T-cell (primary cell): ENCODE data around the gene COL1A1. TPM values are rescaled to one million over a fixed set of nuclear protein-coding genes. Genes with fewer than 3 reads are reported as not detected.

Experiments
- ATAC-seq, 4 experiments: fragments of 200-7000 bp in 3 of 4; fragments of 150-1000 bp in 1 of 4; cut with Tn5 transposase; replicated peaks in 1 of 4; 1 replicate in 3 of 4; 2 replicates in 1 of 4; pipeline ENCODE4 v1.10.0; 2021; ENCODE audit warnings: moderate library complexity in 3 of 4, mild to moderate bottlenecking in 2 of 4, moderate number of reproducible peaks in 1 of 4
- CTCF ChIA-PET, 2 donors: fragments of 300-600 bp; sonication (Branson Sonifier 250); formaldehyde crosslinking; loops; one replicate each; lab custom pipeline; 2022; ENCODE audit warnings: antibody characterized with exemption in 2 of 2; lab: Charles Lee
- POLR2A ChIA-PET, 2 donors: fragments of 300-600 bp; sonication (Branson Sonifier 250); formaldehyde crosslinking; loops; one replicate each; lab custom pipeline; 2022; ENCODE audit warnings: antibody characterized with exemption in 2 of 2; lab: Charles Lee
- DNase-seq, 35 experiments: peaks; one replicate each; pipeline versions ENCODE4 v3.0.0 to v3.0.0-alpha.2; 2013 to 2023
- H3K27ac ChIP-seq: one replicate; pipeline ENCODE4 v1.5.1; 2013; ENCODE audit warnings: low read length
- H3K27me3 ChIP-seq, 2 experiments: replicated peaks in 1 of 2; 1 replicate in 1 of 2; 2 replicates in 1 of 2; pipeline versions ENCODE4 v1.6.1 to v1.7.0; 2013; ENCODE audit warnings: low read length in 1 of 2, mixed read lengths in 1 of 2; ENCODE audit not compliant: control insufficient read depth in 2 of 2, insufficient read depth in 2 of 2; ENCODE audit errors: extremely low read depth in 1 of 2
- H3K36me3 ChIP-seq, 2 donors: 1 replicate in 1 of 2; 2 replicates in 1 of 2; pipeline versions ENCODE4 v1.6.1 to v1.7.0; 2013; ENCODE audit warnings: low read length in 1 of 2; ENCODE audit not compliant: control insufficient read depth in 2 of 2, insufficient read depth in 1 of 2; ENCODE audit errors: extremely low read depth in 1 of 2
- H3K4me1 ChIP-seq, 2 experiments: 1 replicate in 1 of 2; 2 replicates in 1 of 2; pipeline versions ENCODE4 v1.6.1 to v1.7.0; 2013; ENCODE audit warnings: low read length in 2 of 2, mixed read lengths in 1 of 2; ENCODE audit not compliant: insufficient read depth in 2 of 2, control insufficient read depth in 1 of 2; ENCODE audit errors: extremely low read depth in 1 of 2
- H3K4me3 ChIP-seq, 2 donors: 1 replicate in 1 of 2; 2 replicates in 1 of 2; pipeline versions ENCODE4 v1.5.1 to v1.7.0; 2013; ENCODE audit warnings: mild to moderate bottlenecking in 2 of 2, low read length in 1 of 2, moderate library complexity in 1 of 2; ENCODE audit not compliant: control insufficient read depth in 1 of 2; ENCODE audit errors: extremely low read depth in 1 of 2
- H3K9me3 ChIP-seq: 2 replicates; pipeline ENCODE4 v1.7.0; 2013
- H3K27ac Mint-ChIP-seq, 2 donors: one replicate each; pipeline ENCODE4 v1.8.0; 2020 to 2021; ENCODE audit warnings: mild to moderate bottlenecking in 2 of 2, mixed read lengths in 2 of 2
- H3K27me3 Mint-ChIP-seq, 2 donors: one replicate each; pipeline ENCODE4 v1.8.0; 2021 to 2022; ENCODE audit warnings: mixed read lengths in 2 of 2
- H3K36me3 Mint-ChIP-seq: one replicate; pipeline ENCODE4 v1.8.0; 2021; ENCODE audit warnings: mixed read lengths
- H3K4me1 Mint-ChIP-seq, 3 donors: one replicate each; pipeline ENCODE4 v1.8.0; 2020 to 2022; ENCODE audit warnings: mixed read lengths in 3 of 3, mild to moderate bottlenecking in 1 of 3
- H3K4me3 Mint-ChIP-seq, 3 donors: one replicate each; pipeline ENCODE4 v1.8.0; 2020 to 2022; ENCODE audit warnings: mild to moderate bottlenecking in 3 of 3, mixed read lengths in 3 of 3, moderate library complexity in 3 of 3
- H3K9me3 Mint-ChIP-seq, 3 donors: one replicate each; pipeline ENCODE4 v1.8.0; 2020 to 2022; ENCODE audit warnings: mixed read lengths in 3 of 3
- WGBS: methylation state at CpG from one replicate; pipeline ENCODE4 v1.1.5; 2013; ENCODE audit warnings: missing lambda C conversion rate; ENCODE audit not compliant: insufficient coverage; 5-methylcytosine and 5-hydroxymethylcytosine counted together
- total RNA-seq, 35 experiments: library from RNA in 6 of 35; stranded (reverse) in 6 of 35; fragments of 120-200 nt in 1 of 35; gene quantifications; one replicate each; pipeline versions ENCODE4 v1.2.1 to v1.2.4 and lab custom pipeline; 2013 to 2026

COL1A1 gene
- total RNA-seq, 5 donors from 2014 or later (not counting 1 experiment from before 2014, with no cell fraction given), result 4.1 to 21.0 (median 6.6) TPM

DNA sequence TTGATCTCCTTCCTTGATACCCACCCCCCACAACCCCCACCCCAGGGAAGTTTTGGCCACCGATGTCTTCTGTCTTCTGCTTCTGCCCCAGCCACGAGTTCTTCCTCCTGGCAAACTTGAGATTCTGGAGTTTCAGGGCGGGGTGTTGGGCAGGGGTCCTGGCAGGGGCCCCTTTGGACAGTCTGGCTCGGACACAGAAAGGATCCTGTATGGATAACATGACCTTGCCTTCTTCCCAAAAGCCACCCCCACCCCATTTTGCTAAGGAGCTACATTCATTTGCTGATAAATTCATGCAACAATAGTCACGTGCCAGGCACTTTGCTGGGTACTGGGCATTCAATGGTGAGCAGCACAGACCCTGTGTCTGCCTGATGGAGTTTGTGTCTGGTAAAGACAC, 5.9 kb upstream of the COL1A1 start:
- POLR2A ChIA-PET, result interaction anchor here in 1 of 2 donors (0.6 kb wide), 1 partner anchor 285 kb away, joined by 4 read pairs; no protein-coding TSS in a partner anchor
- peaks cover 5 to 10% (median 8%) of the 10 kb centered on the region in 3 donors for H3K4me1 Mint-ChIP-seq
- WGBS, result 58% methylated on average over 5 of the region's 5 CpGs
- Histone ChIP-seq H3K4me3 (no peak overlapping the region), H3K27ac (no peak overlapping the region), H3K27me3 (peaks cover 0 to 86% of the 10 kb centered on the region in 2 experiments), H3K36me3 (no peaks in the 10 kb centered on the region), H3K9me3 (no peaks in the 10 kb centered on the region), H3K4me1 (peaks cover 4 to 6% of the 10 kb centered on the region in 2 experiments)
- DNase-seq, result peak in 1 of 35 experiments; percentile 14
- peak overlapping the region in 1 of 3 donors; percentile 46 for H3K4me3 Mint-ChIP-seq
- H3K36me3 Mint-ChIP-seq, result no peaks in the 10 kb centered on the region
- ATAC-seq, result no peak
- CTCF ChIA-PET, result interaction anchor here (0.6 to 1.2 kb wide), 2 partner anchors 13 to 82 kb away, joined by 3 read pairs; no protein-coding TSS in a partner anchor
- H3K27me3 Mint-ChIP-seq, result peaks cover 62 to 75% of the 10 kb centered on the region in 2 donors
- H3K27ac Mint-ChIP-seq, result no peak overlapping the region
- no peaks in the 10 kb centered on the region for H3K9me3 Mint-ChIP-seq

DNA sequence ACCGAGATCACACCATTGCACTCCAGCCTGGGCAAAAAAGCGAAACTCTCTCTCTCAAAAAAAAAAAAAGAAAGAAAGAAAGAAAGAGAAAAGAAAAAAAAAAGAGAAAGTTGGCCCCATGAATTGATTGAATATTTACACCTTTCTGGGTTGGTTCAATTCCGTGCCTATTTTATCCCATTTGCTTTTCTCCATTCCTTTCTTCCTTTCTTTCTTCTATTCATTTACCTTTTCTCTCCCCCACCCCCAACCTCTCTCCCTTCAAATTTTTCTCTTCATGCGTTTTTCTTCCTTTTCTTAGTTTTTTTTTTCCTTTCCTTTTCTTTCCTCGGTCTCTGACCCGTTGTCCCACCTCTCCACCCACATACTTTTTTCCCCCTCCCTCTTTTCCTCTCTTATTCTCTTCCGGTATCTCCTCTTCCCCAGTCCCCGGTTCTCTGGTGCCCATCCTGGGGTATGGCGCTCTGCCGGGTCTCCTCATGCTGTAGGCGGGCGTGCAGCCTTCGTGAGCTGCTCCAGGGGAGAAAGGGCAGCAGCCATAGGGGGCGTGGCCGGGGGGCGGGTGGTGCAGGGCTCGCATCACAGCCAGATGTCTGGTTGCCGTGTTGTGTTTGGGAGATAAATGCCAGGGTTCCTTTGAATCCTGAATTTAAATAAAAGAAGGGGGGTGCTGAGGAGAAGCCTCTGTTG, 5.3 kb upstream of the COL1A1 start:
- Mint-ChIP-seq H3K9me3 (no peaks in the 10 kb centered on the region), H3K27ac (no peak overlapping the region), H3K36me3 (no peaks in the 10 kb centered on the region), H3K27me3 (peaks cover 67 to 79% of the 10 kb centered on the region in 2 donors), H3K4me1 (peaks cover 5 to 10% (median 9%) of the 10 kb centered on the region in 3 donors), H3K4me3 (peak overlapping the region in 1 of 3 donors; percentile 46)
- no peaks in the 10 kb centered on the region for H3K9me3 ChIP-seq
- no peak overlapping the region for H3K4me3 ChIP-seq
- no peak overlapping the region for H3K27ac ChIP-seq
- DNase-seq (peak in 7 of 35 experiments; percentile 5 to 28 (median 19)), ATAC-seq (peak in 1 of 4 experiments; percentile 48)
- WGBS, result 14% methylated on average over 12 of the region's 18 CpGs
- peaks cover 2 to 4% of the 10 kb centered on the region in 2 experiments for H3K4me1 ChIP-seq
- ChIA-PET CTCF (no interaction called here), POLR2A (no interaction called here)
- peaks cover 0 to 85% of the 10 kb centered on the region in 2 experiments for H3K27me3 ChIP-seq
- no peaks in the 10 kb centered on the region for H3K36me3 ChIP-seq

DNA sequence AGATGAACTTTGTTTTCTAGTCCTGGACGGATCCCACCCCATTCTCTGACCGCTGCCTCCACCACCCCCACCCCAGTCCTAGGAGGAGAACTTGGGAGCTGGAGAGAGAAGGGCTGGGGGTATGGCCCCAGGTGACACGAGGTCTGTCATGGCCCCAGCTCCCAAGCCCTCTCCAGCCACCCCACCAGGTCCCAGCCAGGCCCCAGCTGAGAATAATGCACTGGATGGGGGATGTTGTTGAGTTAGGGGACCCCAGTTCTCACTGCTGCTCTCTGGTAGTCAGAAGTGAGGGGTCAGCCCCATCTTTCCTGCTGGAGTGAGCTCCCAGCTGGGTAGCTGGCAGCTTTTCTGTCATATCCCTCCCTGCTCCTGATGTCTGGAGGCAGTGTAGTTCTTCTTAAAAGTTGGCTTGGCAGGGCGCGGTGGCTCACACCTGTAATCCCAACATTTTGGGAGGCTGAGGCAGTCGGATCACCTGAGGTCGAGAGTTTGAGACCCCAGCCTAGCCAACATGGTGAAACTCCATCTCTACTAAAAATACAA, 4.6 kb upstream of the COL1A1 start:
- no peaks in the 10 kb centered on the region for H3K9me3 Mint-ChIP-seq
- H3K36me3 Mint-ChIP-seq, result no peaks in the 10 kb centered on the region
- H3K4me3 Mint-ChIP-seq, result no peak overlapping the region
- H3K27ac Mint-ChIP-seq, result no peak overlapping the region
- no peaks in the 10 kb centered on the region for H3K9me3 ChIP-seq
- H3K4me1 Mint-ChIP-seq, result peaks cover 9 to 14% (median 13%) of the 10 kb centered on the region in 3 donors
- DNase-seq, result no peak
- ATAC-seq, result no peak
- POLR2A ChIA-PET, result no interaction called here
- H3K27me3 Mint-ChIP-seq, result peaks cover 68 to 78% of the 10 kb centered on the region in 2 donors
- H3K27me3 ChIP-seq, result peaks cover 0 to 89% of the 10 kb centered on the region in 2 experiments
- no peak overlapping the region for H3K4me3 ChIP-seq
- H3K4me1 ChIP-seq, result peaks cover 0 to 9% of the 10 kb centered on the region in 2 experiments
- H3K27ac ChIP-seq, result no peak overlapping the region
- no peaks in the 10 kb centered on the region for H3K36me3 ChIP-seq
- CTCF ChIA-PET, result no interaction called here
- WGBS, result no CpG with 5 or more reads among the region's 7 CpGs

DNA sequence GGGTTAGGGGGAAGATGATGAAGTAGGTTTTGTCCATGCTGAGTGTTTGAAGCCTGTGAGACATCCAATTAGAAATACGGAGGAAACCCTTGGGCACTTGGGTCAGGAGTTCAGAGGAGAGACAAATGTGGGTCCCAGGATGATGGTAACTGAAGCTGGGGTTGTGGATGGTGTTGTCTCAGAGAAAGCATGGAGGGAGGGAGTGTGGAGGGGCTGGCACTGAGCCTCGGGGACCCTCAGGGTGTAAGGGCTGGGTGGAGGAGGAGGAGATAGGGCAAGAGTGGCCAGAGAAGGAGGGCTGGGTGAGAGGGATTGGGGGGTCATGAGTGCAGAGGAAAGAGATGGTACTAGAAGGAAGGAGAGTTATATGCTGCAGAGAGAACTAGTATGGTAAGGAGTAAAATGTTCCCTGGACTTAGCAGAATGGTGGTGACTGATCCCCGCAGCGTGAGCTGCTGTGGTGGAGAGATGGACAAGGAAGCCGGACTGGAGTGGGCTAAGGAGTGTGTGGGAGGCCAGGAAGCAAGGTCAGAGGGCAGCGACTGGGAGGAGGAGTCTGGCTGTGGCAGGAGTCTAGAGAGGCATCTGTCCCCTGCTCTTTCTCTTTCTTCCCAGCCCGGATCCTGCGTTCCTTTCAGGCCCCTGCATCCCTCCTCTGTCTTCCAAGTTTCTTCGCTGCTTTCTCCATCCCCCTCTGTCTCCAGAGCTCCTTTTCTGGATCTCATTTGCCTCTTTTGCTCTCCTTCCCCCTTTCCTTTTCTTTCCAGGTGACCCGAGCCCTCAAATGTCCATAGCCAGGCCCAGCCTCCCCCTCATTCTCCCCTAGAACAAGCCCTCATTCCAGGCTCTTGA, 3.9 kb upstream of the COL1A1 start:
- Histone ChIP-seq H3K4me3 (no peak overlapping the region), H3K36me3 (no peaks in the 10 kb centered on the region), H3K9me3 (no peaks in the 10 kb centered on the region), H3K4me1 (peaks cover 0 to 16% of the 10 kb centered on the region in 2 experiments), H3K27ac (no peak overlapping the region), H3K27me3 (peaks cover 0 to 89% of the 10 kb centered on the region in 2 experiments)
- no peaks in the 10 kb centered on the region for H3K36me3 Mint-ChIP-seq
- H3K4me1 Mint-ChIP-seq, result peaks cover 16 to 21% (median 20%) of the 10 kb centered on the region in 3 donors
- ATAC-seq (no peak), DNase-seq (no peak)
- H3K27me3 Mint-ChIP-seq, result peaks cover 73 to 85% of the 10 kb centered on the region in 2 donors
- WGBS, result 77% methylated on average over 4 of the region's 10 CpGs
- no peak overlapping the region for H3K4me3 Mint-ChIP-seq
- peak overlapping the region in 1 of 2 donors; percentile 1 for H3K27ac Mint-ChIP-seq
- POLR2A ChIA-PET, result no interaction called here
- CTCF ChIA-PET, result interaction anchor here in 1 of 2 donors (0.5 kb wide), 1 partner anchor 93 kb away, joined by 3 read pairs; no protein-coding TSS in a partner anchor
- H3K9me3 Mint-ChIP-seq, result no peaks in the 10 kb centered on the region

DNA sequence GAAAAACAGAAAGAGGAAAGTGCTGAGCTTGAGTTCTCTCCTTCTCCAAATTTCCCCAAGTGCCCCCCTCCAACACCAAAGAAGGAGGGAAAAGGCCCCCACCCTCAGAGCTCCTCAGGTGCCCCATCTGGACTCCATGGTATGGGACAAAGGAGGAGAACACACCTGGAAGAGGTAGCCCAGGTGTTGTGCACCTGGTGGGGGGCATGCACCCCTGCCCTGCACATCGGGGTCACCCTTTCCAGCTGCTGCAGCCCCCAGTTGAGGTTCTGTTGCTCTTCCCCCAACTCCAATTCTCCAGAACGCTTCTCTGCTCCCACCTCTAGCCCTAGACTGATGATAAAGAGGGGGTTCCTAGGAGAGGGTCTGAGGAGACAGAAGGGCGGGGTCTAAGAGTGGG, 3.0 kb upstream of the COL1A1 start:
- Mint-ChIP-seq H3K27ac (no peak overlapping the region), H3K9me3 (no peaks in the 10 kb centered on the region), H3K4me3 (no peak overlapping the region), H3K36me3 (no peaks in the 10 kb centered on the region), H3K27me3 (peaks cover 73 to 87% of the 10 kb centered on the region in 2 donors), H3K4me1 (peaks cover 21 to 25% (median 21%) of the 10 kb centered on the region in 3 donors)
- Histone ChIP-seq H3K27me3 (peaks cover 0 to 89% of the 10 kb centered on the region in 2 experiments), H3K4me1 (peaks cover 2 to 25% of the 10 kb centered on the region in 2 experiments), H3K36me3 (no peaks in the 10 kb centered on the region), H3K27ac (no peak overlapping the region), H3K9me3 (no peaks in the 10 kb centered on the region), H3K4me3 (no peak overlapping the region)
- no CpG with 5 or more reads among the region's 3 CpGs for WGBS
- ChIA-PET POLR2A (interaction anchor here in 1 of 2 donors (0.5 to 0.7 kb wide), 2 partner anchors 36 to 43 kb away, joined by 3 read pairs; no protein-coding TSS in a partner anchor), CTCF (no interaction called here)
- ATAC-seq, result no peak
- DNase-seq, result no peak
